Hematopoietic multipotent progenitor cell (in vitro differentiated cells): ENCODE results near the gene RBM10. TPM values are rescaled to one million over a fixed set of nuclear protein-coding genes. Genes with fewer than 3 reads are reported as not detected.

Experiments used
- DNase-seq, 3 donors: peaks; one replicate each; pipeline ENCODE4 v3.0.0-alpha.2; 2011 to 2015; ENCODE audit warnings: low read depth in 2 of 3, low spot score in 2 of 3
- small RNA-seq: library from RNA; depleted of rRNA; stranded (forward); fragments of <200 nt; gene quantifications from one replicate; pipeline ENCODE3, GENCODE V24; 2012
- total RNA-seq: library from RNA; depleted of rRNA; stranded (reverse); fragments of >200 nt; gene quantifications from one replicate; pipeline ENCODE4 v1.2.3, GENCODE V29; 2012

RBM10 gene
- total RNA-seq, 1 donor: 80.8 TPM

- no peak for DNase-seq
Measured at GRCh38 chrX:47230136-47230868, 85.3 kb downstream of the RBM10 start.

- no peak for DNase-seq
Measured at GRCh38 chrX:47231167-47231566, 86.1 kb downstream of the RBM10 start.

GRCh38 chrX:47232197-47232802 lies 87.3 kb downstream of the RBM10 start:
- no peak for DNase-seq

GRCh38 chrX:47232803-47233332 lies 87.8 kb downstream of the RBM10 start, which contains the start of gene USP11:
Gene USP11 (plus strand): TSS chrX:47233009. CDS start chrX:47233044, 35 bp downstream.
- DNase-seq: peak; percentile 33 to 84 (median 65)

- DNase-seq: peak; percentile 89 to 97 (median 94)
Measured at GRCh38 chrX:47233333-47234113, 88.5 kb downstream of the RBM10 start.

GRCh38 chrX:47234583-47234982 lies 89.6 kb downstream of the RBM10 start:
- DNase-seq: no peak

- no peak for DNase-seq
Measured at GRCh38 chrX:47235691-47236103, 90.7 kb downstream of the RBM10 start.

Small RNA genes lying within 50 kb of the gene (small RNA-seq; reads per million reads assigned to genes)
- gene RNU12-2P: 0.20 reads per million

Other genes starting within 250 kb of the RBM10 start
- 5.7 TPM for gene JADE3, start 232.8 kb upstream of the RBM10 start, total RNA-seq
- gene RGN, start 66.8 kb upstream of the RBM10 start, total RNA-seq: not detected
- gene NDUFB11, start 519 bp upstream of the RBM10 start, total RNA-seq: 59.8 TPM
- gene UBA1, start 48.6 kb downstream of the RBM10 start, total RNA-seq: 224 TPM
- gene CDK16, start 73.5 kb downstream of the RBM10 start, total RNA-seq: 65.4 TPM
- 110 TPM for gene USP11, start 87.8 kb downstream of the RBM10 start, total RNA-seq
- gene ZNF157, start 225.4 kb downstream of the RBM10 start, total RNA-seq: 0.54 TPM